ENCODE measurements around the gene IFNLR1.

Gene IFNLR1

DNA sequence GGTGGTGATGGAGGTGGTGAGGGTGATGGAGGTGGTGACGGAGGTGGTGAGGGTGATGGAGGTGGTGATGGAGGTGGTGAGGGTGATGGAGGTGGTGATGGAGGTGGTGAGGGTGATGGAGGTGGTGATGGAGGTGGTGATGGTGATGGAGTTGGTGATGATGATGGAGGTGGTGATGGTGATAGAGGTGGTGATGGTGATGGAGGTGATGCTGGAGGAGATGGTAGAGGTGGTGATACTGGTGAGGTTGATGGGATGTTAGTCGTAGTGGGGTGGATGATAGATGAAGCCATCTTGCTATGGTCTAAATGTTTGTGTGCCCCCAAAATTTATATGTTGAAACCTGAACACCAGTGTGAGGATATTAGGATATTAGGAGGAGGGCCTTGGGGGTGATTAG lies 25.3 kb upstream of the IFNLR1 start:
- no peak for TF ChIP-seq RAD21 (IDR thresholded peaks at IDR 0.05; ENCODE audit: low read depth)
- no peak for TF ChIP-seq USF1 (IDR thresholded peaks at IDR 0.05)
- TF ChIP-seq CEBPB (IDR thresholded peaks at IDR 0.05): no peak
- no peak for TF ChIP-seq FOXM1 (IDR thresholded peaks at IDR 0.05; ENCODE audit: borderline replicate concordance, low read depth)
- TF ChIP-seq CREB1 (IDR thresholded peaks at IDR 0.05; ENCODE audit: low read depth): no peak
- no peak for TF ChIP-seq TCF12 (IDR thresholded peaks at IDR 0.05; ENCODE audit: low read depth)
- TF ChIP-seq TEAD4 (IDR thresholded peaks at IDR 0.05): no peak
- no peak for TF ChIP-seq EGR1 (IDR thresholded peaks at IDR 0.05)
- TF ChIP-seq YY1 (IDR thresholded peaks at IDR 0.05; ENCODE audit: low read depth): no peak
- TF ChIP-seq EP300 (IDR thresholded peaks at IDR 0.05; ENCODE audit: borderline replicate concordance): no peak
- TF ChIP-seq TAF1 (IDR thresholded peaks at IDR 0.05; ENCODE audit: low read depth): no peak
- TF ChIP-seq ZBTB7A (IDR thresholded peaks at IDR 0.05; ENCODE audit: low read depth): no peak
- TF ChIP-seq REST (IDR thresholded peaks at IDR 0.05; ENCODE audit: low read depth): no peak
- TF ChIP-seq, protein P1, sequence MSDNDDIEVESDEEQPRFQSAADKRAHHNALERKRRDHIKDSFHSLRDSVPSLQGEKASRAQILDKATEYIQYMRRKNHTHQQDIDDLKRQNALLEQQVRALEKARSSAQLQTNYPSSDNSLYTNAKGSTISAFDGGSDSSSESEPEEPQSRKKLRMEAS (IDR thresholded peaks at IDR 0.05): no peak
- TF ChIP-seq NFIC (IDR thresholded peaks at IDR 0.05): no peak

DNA sequence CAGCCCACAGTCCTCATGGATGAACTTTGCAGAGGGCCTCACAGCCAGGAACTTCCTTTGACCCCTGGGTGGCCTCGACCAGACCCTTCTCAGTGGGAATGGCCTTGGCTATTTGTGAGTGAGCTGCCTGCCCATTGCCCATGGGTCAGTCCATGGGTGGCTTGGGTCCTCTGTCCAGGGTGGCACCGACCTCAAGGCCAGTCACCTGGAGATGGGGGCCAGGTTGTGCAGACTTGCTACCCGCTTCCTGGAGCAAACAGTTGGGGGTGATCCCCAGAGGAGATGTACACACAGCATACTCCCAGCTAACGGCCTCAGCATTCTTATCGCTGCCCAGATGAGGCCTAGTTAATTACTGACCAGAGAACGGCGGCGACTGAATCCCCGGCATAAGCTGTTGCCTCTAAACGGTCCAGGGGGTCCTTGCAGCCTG lies 23.1 kb upstream of the IFNLR1 start:
- TF ChIP-seq USF1 (IDR thresholded peaks at IDR 0.05) (no peak), EP300 (IDR thresholded peaks at IDR 0.05; ENCODE audit: borderline replicate concordance) (no peak), FOXM1 (IDR thresholded peaks at IDR 0.05; ENCODE audit: borderline replicate concordance, low read depth) (no peak), CREB1 (IDR thresholded peaks at IDR 0.05; ENCODE audit: low read depth) (no peak), TEAD4 (IDR thresholded peaks at IDR 0.05) (no peak), EGR1 (IDR thresholded peaks at IDR 0.05) (no peak), TCF12 (IDR thresholded peaks at IDR 0.05; ENCODE audit: low read depth) (no peak), NFIC (IDR thresholded peaks at IDR 0.05) (no peak), RAD21 (IDR thresholded peaks at IDR 0.05; ENCODE audit: low read depth) (no peak), REST (IDR thresholded peaks at IDR 0.05; ENCODE audit: low read depth) (no peak), TAF1 (IDR thresholded peaks at IDR 0.05; ENCODE audit: low read depth) (no peak), CEBPB (IDR thresholded peaks at IDR 0.05) (no peak), YY1 (IDR thresholded peaks at IDR 0.05; ENCODE audit: low read depth) (no peak), ZBTB7A (IDR thresholded peaks at IDR 0.05; ENCODE audit: low read depth) (no peak)
- TF ChIP-seq, protein P1 (IDR thresholded peaks at IDR 0.05): no peak

- no peak for TF ChIP-seq CREB1 (IDR thresholded peaks at IDR 0.05; ENCODE audit: low read depth)
- TF ChIP-seq EP300 (IDR thresholded peaks at IDR 0.05; ENCODE audit: borderline replicate concordance): no peak
- TF ChIP-seq USF1 (IDR thresholded peaks at IDR 0.05): no peak
- no peak for TF ChIP-seq CEBPB (IDR thresholded peaks at IDR 0.05)
- no peak for TF ChIP-seq EGR1 (IDR thresholded peaks at IDR 0.05)
- no peak for TF ChIP-seq TCF12 (IDR thresholded peaks at IDR 0.05; ENCODE audit: low read depth)
- TF ChIP-seq REST (IDR thresholded peaks at IDR 0.05; ENCODE audit: low read depth): no peak
- TF ChIP-seq, protein P1 (IDR thresholded peaks at IDR 0.05): no peak
- TF ChIP-seq ZBTB7A (IDR thresholded peaks at IDR 0.05; ENCODE audit: low read depth): no peak
- no peak for TF ChIP-seq YY1 (IDR thresholded peaks at IDR 0.05; ENCODE audit: low read depth)
- no peak for TF ChIP-seq TAF1 (IDR thresholded peaks at IDR 0.05; ENCODE audit: low read depth)
- no peak for TF ChIP-seq NFIC (IDR thresholded peaks at IDR 0.05)
- no peak for TF ChIP-seq RAD21 (IDR thresholded peaks at IDR 0.05; ENCODE audit: low read depth)
- TF ChIP-seq TEAD4 (IDR thresholded peaks at IDR 0.05): no peak
- TF ChIP-seq FOXM1 (IDR thresholded peaks at IDR 0.05; ENCODE audit: borderline replicate concordance, low read depth): no peak
These were observed 22.0 kb upstream of the IFNLR1 start for GRCh38 chr1:24209097-24209496.
